ENCODE measurements around the gene CRYL1. TPM values are rescaled to one million over a fixed set of nuclear protein-coding genes. Genes with fewer than 3 reads are reported as not detected.

Gene CRYL1
- total and polyA plus RNA-seq, 2 of the 13 experiments (the other 11 are each of a cell fraction or from before 2014, with no cell fraction given): 57.2 to 115 TPM

DNA sequence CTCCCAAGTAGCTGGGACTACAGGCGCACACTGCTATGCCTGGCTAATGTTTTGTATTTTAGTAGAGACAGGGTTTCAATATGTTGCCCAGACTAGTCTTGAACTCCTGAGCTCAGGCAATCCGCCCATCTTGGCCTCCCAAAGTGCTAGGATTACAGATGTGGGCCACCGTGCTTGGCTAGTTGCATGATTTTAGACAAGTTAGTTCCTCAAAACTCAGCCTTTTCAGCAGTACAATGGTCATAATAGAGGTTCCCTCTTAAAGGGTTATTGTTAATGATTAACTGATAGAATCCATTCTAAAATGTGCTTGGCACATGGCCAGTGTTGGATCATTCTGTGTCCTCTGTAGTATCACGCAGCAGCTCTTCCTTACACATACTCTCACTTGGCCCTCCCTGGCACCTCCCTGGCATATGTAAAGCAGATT is 21.8 kb upstream of the CRYL1 start (continued):
- TF ChIP-seq, protein P1, sequence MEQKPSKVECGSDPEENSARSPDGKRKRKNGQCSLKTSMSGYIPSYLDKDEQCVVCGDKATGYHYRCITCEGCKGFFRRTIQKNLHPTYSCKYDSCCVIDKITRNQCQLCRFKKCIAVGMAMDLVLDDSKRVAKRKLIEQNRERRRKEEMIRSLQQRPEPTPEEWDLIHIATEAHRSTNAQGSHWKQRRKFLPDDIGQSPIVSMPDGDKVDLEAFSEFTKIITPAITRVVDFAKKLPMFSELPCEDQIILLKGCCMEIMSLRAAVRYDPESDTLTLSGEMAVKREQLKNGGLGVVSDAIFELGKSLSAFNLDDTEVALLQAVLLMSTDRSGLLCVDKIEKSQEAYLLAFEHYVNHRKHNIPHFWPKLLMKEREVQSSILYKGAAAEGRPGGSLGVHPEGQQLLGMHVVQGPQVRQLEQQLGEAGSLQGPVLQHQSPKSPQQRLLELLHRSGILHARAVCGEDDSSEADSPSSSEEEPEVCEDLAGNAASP (CRISPR knock-in tag; IDR thresholded peaks at IDR 0.05; ENCODE audit: borderline replicate concordance): no peak
- TF ChIP-seq, protein P2, sequence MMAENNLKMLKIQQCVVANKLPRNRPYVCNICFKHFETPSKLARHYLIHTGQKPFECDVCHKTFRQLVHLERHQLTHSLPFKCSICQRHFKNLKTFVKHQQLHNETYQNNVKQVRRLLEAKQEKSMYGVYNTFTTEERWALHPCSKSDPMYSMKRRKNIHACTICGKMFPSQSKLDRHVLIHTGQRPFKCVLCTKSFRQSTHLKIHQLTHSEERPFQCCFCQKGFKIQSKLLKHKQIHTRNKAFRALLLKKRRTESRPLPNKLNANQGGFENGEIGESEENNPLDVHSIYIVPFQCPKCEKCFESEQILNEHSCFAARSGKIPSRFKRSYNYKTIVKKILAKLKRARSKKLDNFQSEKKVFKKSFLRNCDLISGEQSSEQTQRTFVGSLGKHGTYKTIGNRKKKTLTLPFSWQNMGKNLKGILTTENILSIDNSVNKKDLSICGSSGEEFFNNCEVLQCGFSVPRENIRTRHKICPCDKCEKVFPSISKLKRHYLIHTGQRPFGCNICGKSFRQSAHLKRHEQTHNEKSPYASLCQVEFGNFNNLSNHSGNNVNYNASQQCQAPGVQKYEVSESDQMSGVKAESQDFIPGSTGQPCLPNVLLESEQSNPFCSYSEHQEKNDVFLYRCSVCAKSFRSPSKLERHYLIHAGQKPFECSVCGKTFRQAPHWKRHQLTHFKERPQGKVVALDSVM (CRISPR knock-in tag; IDR thresholded peaks at IDR 0.05): peak; percentile 73
- TF ChIP-seq ZNF333 (CRISPR knock-in tag; IDR thresholded peaks at IDR 0.05; ENCODE audit: borderline replicate concordance): no peak
- TF ChIP-seq SATB2 (CRISPR knock-in tag; IDR thresholded peaks at IDR 0.05): no peak
- 0 out of 2 replicates have a peak, but pooled peaks have one; percentile 42 for TF ChIP-seq RBAK (CRISPR knock-in tag; IDR thresholded peaks at IDR 0.05)
- TF ChIP-seq, protein P3, sequence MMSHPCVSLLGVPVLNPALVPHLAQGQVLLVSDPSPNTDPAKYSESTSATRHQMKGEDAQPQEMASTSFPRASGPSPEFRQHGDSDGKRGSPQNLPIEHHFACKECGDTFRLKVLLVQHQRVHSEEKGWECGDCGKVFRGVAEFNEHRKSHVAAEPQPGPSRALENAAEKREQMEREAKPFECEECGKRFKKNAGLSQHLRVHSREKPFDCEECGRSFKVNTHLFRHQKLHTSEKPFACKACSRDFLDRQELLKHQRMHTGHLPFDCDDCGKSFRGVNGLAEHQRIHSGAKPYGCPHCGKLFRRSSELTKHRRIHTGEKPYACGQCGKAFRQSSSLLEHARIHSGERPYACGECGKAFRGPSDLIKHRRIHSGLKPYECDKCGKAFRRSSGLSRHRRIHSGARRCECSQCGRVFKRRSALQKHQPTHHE (CRISPR knock-in tag; IDR thresholded peaks at IDR 0.05; ENCODE audit: borderline replicate concordance): no peak
- 0 out of 2 replicates have a peak, but pooled peaks have one; percentile 28 for TF ChIP-seq BRD4 (CRISPR knock-in tag; IDR thresholded peaks at IDR 0.05)
- no peak for TF ChIP-seq NAIF1 (CRISPR knock-in tag; IDR thresholded peaks at IDR 0.05; ENCODE audit: borderline replicate concordance)
- TF ChIP-seq, protein P4, sequence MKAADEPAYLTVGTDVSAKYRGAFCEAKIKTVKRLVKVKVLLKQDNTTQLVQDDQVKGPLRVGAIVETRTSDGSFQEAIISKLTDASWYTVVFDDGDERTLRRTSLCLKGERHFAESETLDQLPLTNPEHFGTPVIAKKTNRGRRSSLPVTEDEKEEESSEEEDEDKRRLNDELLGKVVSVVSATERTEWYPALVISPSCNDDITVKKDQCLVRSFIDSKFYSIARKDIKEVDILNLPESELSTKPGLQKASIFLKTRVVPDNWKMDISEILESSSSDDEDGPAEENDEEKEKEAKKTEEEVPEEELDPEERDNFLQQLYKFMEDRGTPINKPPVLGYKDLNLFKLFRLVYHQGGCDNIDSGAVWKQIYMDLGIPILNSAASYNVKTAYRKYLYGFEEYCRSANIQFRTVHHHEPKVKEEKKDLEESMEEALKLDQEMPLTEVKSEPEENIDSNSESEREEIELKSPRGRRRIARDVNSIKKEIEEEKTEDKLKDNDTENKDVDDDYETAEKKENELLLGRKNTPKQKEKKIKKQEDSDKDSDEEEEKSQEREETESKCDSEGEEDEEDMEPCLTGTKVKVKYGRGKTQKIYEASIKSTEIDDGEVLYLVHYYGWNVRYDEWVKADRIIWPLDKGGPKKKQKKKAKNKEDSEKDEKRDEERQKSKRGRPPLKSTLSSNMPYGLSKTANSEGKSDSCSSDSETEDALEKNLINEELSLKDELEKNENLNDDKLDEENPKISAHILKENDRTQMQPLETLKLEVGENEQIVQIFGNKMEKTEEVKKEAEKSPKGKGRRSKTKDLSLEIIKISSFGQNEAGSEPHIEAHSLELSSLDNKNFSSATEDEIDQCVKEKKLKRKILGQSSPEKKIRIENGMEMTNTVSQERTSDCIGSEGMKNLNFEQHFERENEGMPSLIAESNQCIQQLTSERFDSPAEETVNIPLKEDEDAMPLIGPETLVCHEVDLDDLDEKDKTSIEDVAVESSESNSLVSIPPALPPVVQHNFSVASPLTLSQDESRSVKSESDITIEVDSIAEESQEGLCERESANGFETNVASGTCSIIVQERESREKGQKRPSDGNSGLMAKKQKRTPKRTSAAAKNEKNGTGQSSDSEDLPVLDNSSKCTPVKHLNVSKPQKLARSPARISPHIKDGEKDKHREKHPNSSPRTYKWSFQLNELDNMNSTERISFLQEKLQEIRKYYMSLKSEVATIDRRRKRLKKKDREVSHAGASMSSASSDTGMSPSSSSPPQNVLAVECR (CRISPR knock-in tag; IDR thresholded peaks at IDR 0.05; ENCODE audit: borderline replicate concordance): peak; percentile 11; the same call in 1 of the 2 replicates
- peak; percentile 63; the same call in 1 of the 2 replicates for TF ChIP-seq SOX5 (CRISPR knock-in tag; IDR thresholded peaks at IDR 0.05; ENCODE audit: borderline replicate concordance)
- TF ChIP-seq, protein P5, sequence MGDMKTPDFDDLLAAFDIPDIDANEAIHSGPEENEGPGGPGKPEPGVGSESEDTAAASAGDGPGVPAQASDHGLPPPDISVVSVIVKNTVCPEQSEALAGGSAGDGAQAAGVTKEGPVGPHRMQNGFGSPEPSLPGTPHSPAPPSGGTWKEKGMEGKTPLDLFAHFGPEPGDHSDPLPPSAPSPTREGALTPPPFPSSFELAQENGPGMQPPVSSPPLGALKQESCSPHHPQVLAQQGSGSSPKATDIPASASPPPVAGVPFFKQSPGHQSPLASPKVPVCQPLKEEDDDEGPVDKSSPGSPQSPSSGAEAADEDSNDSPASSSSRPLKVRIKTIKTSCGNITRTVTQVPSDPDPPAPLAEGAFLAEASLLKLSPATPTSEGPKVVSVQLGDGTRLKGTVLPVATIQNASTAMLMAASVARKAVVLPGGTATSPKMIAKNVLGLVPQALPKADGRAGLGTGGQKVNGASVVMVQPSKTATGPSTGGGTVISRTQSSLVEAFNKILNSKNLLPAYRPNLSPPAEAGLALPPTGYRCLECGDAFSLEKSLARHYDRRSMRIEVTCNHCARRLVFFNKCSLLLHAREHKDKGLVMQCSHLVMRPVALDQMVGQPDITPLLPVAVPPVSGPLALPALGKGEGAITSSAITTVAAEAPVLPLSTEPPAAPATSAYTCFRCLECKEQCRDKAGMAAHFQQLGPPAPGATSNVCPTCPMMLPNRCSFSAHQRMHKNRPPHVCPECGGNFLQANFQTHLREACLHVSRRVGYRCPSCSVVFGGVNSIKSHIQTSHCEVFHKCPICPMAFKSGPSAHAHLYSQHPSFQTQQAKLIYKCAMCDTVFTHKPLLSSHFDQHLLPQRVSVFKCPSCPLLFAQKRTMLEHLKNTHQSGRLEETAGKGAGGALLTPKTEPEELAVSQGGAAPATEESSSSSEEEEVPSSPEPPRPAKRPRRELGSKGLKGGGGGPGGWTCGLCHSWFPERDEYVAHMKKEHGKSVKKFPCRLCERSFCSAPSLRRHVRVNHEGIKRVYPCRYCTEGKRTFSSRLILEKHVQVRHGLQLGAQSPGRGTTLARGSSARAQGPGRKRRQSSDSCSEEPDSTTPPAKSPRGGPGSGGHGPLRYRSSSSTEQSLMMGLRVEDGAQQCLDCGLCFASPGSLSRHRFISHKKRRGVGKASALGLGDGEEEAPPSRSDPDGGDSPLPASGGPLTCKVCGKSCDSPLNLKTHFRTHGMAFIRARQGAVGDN (CRISPR knock-in tag; IDR thresholded peaks at IDR 0.05): peak; percentile 26; the same call in 1 of the 2 replicates
- peak; percentile 53 for TF ChIP-seq ASH2L (IDR thresholded peaks at IDR 0.05; ENCODE audit: insufficient read length, low read depth, low read length)
- peak in 1 of 2 experiments; percentile 28; a peak in 1 of 4 replicates for TF ChIP-seq EP300 (IDR thresholded peaks at IDR 0.05; ENCODE audit: low read depth in 2 of 2, low read length in 2 of 2)
- no peak for TF ChIP-seq EP300 (CRISPR knock-in tag; IDR thresholded peaks at IDR 0.05; ENCODE audit: borderline replicate concordance)

Data from HepG2 (cell line).